H9 (cell line): Measurements from ENCODE around the gene SMYD1. TPM values are rescaled to one million over a fixed set of nuclear protein-coding genes. Genes with fewer than 3 reads are reported as not detected.

Experiments
- DNase-seq: peaks from one replicate; pipeline ENCODE4 v3.0.0-alpha.2; 2017
- H2AFZ ChIP-seq: one replicate; pipeline ENCODE4 v1.6.1; 2013; ENCODE audit warnings: mild to moderate bottlenecking, low read length, control low read depth, moderate library complexity
- H2AK5ac ChIP-seq: 2 replicates; pipeline ENCODE4 v1.6.1; 2013; ENCODE audit warnings: low read length, control low read depth, mixed read lengths; ENCODE audit not compliant: insufficient read length
- H2BK120ac ChIP-seq: one replicate; pipeline ENCODE4 v1.6.1; 2013; ENCODE audit warnings: low read depth, mild to moderate bottlenecking, low read length, control low read depth, inconsistent platforms; ENCODE audit not compliant: poor library complexity, severe bottlenecking
- H2BK12ac ChIP-seq: 2 replicates; pipeline ENCODE4 v1.6.1; 2013; ENCODE audit warnings: low read length, control low read depth, mixed read lengths, low read depth; ENCODE audit not compliant: insufficient read length
- H2BK15ac ChIP-seq: 2 replicates; pipeline ENCODE4 v1.6.1; 2013; ENCODE audit warnings: low read depth, low read length, control low read depth
- H2BK20ac ChIP-seq: one replicate; pipeline ENCODE4 v1.6.1; 2013; ENCODE audit warnings: low read depth, mild to moderate bottlenecking, low read length, control low read depth, inconsistent platforms; ENCODE audit not compliant: poor library complexity, severe bottlenecking
- H2BK5ac ChIP-seq: 2 replicates; pipeline ENCODE4 v1.6.1; 2013; ENCODE audit warnings: low read length, control low read depth, mixed read lengths; ENCODE audit not compliant: insufficient read length
- H3K14ac ChIP-seq: 2 replicates; pipeline ENCODE4 v1.6.1; 2013; ENCODE audit warnings: low read length, control low read depth; ENCODE audit not compliant: insufficient read depth
- H3K18ac ChIP-seq: 2 replicates; pipeline ENCODE4 v1.6.1; 2013; ENCODE audit warnings: low read depth, mild to moderate bottlenecking, mixed read lengths, low read length, control low read depth; ENCODE audit not compliant: insufficient read length
- H3K23ac ChIP-seq: 2 replicates; pipeline ENCODE4 v1.6.1; 2013; ENCODE audit warnings: low read length, control low read depth, mixed read lengths, low read depth; ENCODE audit not compliant: insufficient read length
- H3K23me2 ChIP-seq: 2 replicates; pipeline ENCODE4 v1.6.1; 2013; ENCODE audit warnings: low read depth, mild to moderate bottlenecking, mixed read lengths, low read length, control low read depth; ENCODE audit not compliant: insufficient read length, poor library complexity, severe bottlenecking
- H3K27ac ChIP-seq: 2 replicates; pipeline ENCODE4 v1.5.1; 2013; ENCODE audit warnings: low read length, control low read depth, mixed read lengths, low read depth; ENCODE audit not compliant: insufficient read length
- H3K27me3 ChIP-seq: 2 replicates; pipeline ENCODE4 v1.6.1; 2013; ENCODE audit warnings: low read length, control low read depth, inconsistent platforms; ENCODE audit not compliant: insufficient read depth
- H3K4ac ChIP-seq: 2 replicates; pipeline ENCODE4 v1.6.1; 2013; ENCODE audit warnings: low read depth, mild to moderate bottlenecking, control low read depth, inconsistent platforms, low read length, moderate library complexity
- H3K4me1 ChIP-seq: 2 replicates; pipeline ENCODE4 v1.6.1; 2013; ENCODE audit warnings: low read length, control low read depth, inconsistent platforms; ENCODE audit not compliant: insufficient read depth
- H3K4me2 ChIP-seq: 2 replicates; pipeline ENCODE4 v1.6.1; 2013; ENCODE audit warnings: low read length, control low read depth, mixed read lengths; ENCODE audit not compliant: insufficient read length, insufficient read depth
- H3K56ac ChIP-seq: 2 replicates; pipeline ENCODE4 v1.6.1; 2013; ENCODE audit warnings: low read depth, mild to moderate bottlenecking, mixed read lengths, low read length, control low read depth; ENCODE audit not compliant: insufficient read length
- H3K79me1 ChIP-seq: 2 replicates; pipeline ENCODE4 v1.6.1; 2013; ENCODE audit warnings: low read depth, mild to moderate bottlenecking, moderate library complexity, low read length, control low read depth, inconsistent platforms; ENCODE audit not compliant: insufficient read depth, poor library complexity, severe bottlenecking
- H3K79me2 ChIP-seq: 2 replicates; pipeline ENCODE4 v1.6.1; 2013; ENCODE audit warnings: low read length, control low read depth, inconsistent platforms; ENCODE audit not compliant: insufficient read depth
- H3K9ac ChIP-seq: 2 replicates; pipeline ENCODE4 v1.6.1; 2013; ENCODE audit warnings: low read length, control low read depth, mixed read lengths; ENCODE audit not compliant: insufficient read length; ENCODE audit errors: extremely low read depth
- H3K9me3 ChIP-seq: one replicate; pipeline ENCODE4 v1.6.1; 2013; ENCODE audit warnings: low read depth, low read length, inconsistent platforms; ENCODE audit not compliant: control insufficient read depth
- H3T11ph ChIP-seq: one replicate; pipeline ENCODE4 v1.6.1; 2013; ENCODE audit warnings: mild to moderate bottlenecking, low read length, control low read depth, inconsistent platforms
- H4K20me1 ChIP-seq: one replicate; pipeline ENCODE4 v1.6.1; 2013; ENCODE audit not compliant: control insufficient read depth, insufficient read length, insufficient read depth
- H4K5ac ChIP-seq: 2 replicates; pipeline ENCODE4 v1.6.1; 2013; ENCODE audit warnings: low read depth, mild to moderate bottlenecking, mixed read lengths, low read length, control low read depth; ENCODE audit not compliant: insufficient read length
- H4K8ac ChIP-seq: replicated peaks from 2 replicates; pipeline ENCODE4 v1.6.1; 2013; ENCODE audit warnings: low read length, control low read depth, mixed read lengths, low read depth; ENCODE audit not compliant: insufficient read length
- H4K91ac ChIP-seq: 2 replicates; pipeline ENCODE4 v1.6.1; 2013; ENCODE audit warnings: low read depth, mild to moderate bottlenecking, moderate library complexity, mixed read lengths, low read length, control low read depth; ENCODE audit not compliant: insufficient read length
- H3K27ac Mint-ChIP-seq, 3 experiments: 2 replicates in 2 of 3; 3 replicates in 1 of 3; pipeline ENCODE4 v1.8.0; 2020 to 2021; ENCODE audit warnings: mixed read lengths in 3 of 3, mild to moderate bottlenecking in 1 of 3, moderate library complexity in 1 of 3
- H3K27me3 Mint-ChIP-seq: 2 replicates; pipeline ENCODE4 v1.8.0; 2021; ENCODE audit warnings: low read depth, mild to moderate bottlenecking, moderate library complexity, mixed read lengths
- H3K36me3 Mint-ChIP-seq, 3 experiments: 2 replicates in 2 of 3; 3 replicates in 1 of 3; pipeline ENCODE4 v1.8.0; 2020 to 2021; ENCODE audit warnings: low read depth in 3 of 3, mixed read lengths in 3 of 3; ENCODE audit not compliant: insufficient read depth in 1 of 3
- H3K4me1 Mint-ChIP-seq, 2 experiments: 2 replicates each; pipeline ENCODE4 v1.8.0; 2020; ENCODE audit warnings: mixed read lengths in 2 of 2
- H3K4me3 Mint-ChIP-seq, 2 experiments: 2 replicates in 1 of 2; 3 replicates in 1 of 2; pipeline ENCODE4 v1.8.0; 2020 to 2021; ENCODE audit warnings: mild to moderate bottlenecking in 2 of 2, mixed read lengths in 2 of 2, moderate library complexity in 1 of 2
- H3K9me3 Mint-ChIP-seq, 2 experiments: 2 replicates in 1 of 2; 3 replicates in 1 of 2; pipeline ENCODE4 v1.8.0; 2020; ENCODE audit warnings: mild to moderate bottlenecking in 2 of 2, mixed read lengths in 2 of 2, moderate library complexity in 1 of 2
- CTCF ChIP-seq: fragments of 200-600 bp; sonication (generic); conservative IDR thresholded peaks from 3 replicates; pipeline ENCODE4 v1.8.0; 2021; ENCODE audit warnings: antibody characterized with exemption, mild to moderate bottlenecking
- WGBS: extraction: QIAGEN DNeasy Blood & Tissue Kit; methylation state at CpG from one replicate; pipeline ENCODE4 v1.1.7; 2013; ENCODE audit warnings: missing lambda C conversion rate, low lambda C conversion rate, mixed read lengths; ENCODE audit not compliant: insufficient read length; ENCODE audit errors: extremely low coverage; 5-methylcytosine and 5-hydroxymethylcytosine counted together
- total RNA-seq: library from RNA; stranded (reverse); gene quantifications from 2 replicates; pipeline ENCODE4 v1.2.1, GENCODE V29; 2021

Gene SMYD1
- total RNA-seq, 1 experiment from 2014 or later, result not detected

- Histone ChIP-seq H3K27ac (no peak overlapping the region), H4K5ac (no peak overlapping the region), H2AK5ac (no peak overlapping the region), H3K9me3 (no peaks in the 10 kb centered on the region), H3K4me1 (no peaks in the 10 kb centered on the region), H3K56ac (no peak overlapping the region), H4K91ac (no peak overlapping the region), H2BK5ac (no peak overlapping the region), H3T11ph (no peak overlapping the region), H4K8ac (no peak overlapping the region), H4K20me1 (no peaks in the 10 kb centered on the region), H3K27me3 (no peaks in the 10 kb centered on the region), H2BK120ac (no peak overlapping the region), H2AFZ (no peak overlapping the region), H3K79me1 (no peaks in the 10 kb centered on the region), H3K4me2 (no peak overlapping the region), H3K9ac (no peak overlapping the region), H3K23me2 (no peaks in the 10 kb centered on the region), H3K14ac (no peak overlapping the region), H3K23ac (no peak overlapping the region), H2BK20ac (no peak overlapping the region), H3K79me2 (no peaks in the 10 kb centered on the region), H2BK15ac (no peak overlapping the region), H2BK12ac (no peak overlapping the region), H3K18ac (no peak overlapping the region), H3K4ac (no peak overlapping the region)
- Mint-ChIP-seq H3K9me3 (no peaks in the 10 kb centered on the region), H3K27me3 (peaks cover 13% of the 10 kb centered on the region), H3K4me1 (peaks cover 2 to 4% of the 10 kb centered on the region in 2 experiments; a peak in 2 of 4 replicates), H3K27ac (no peak overlapping the region; a peak in 1 of 7 replicates), H3K4me3 (no peak overlapping the region), H3K36me3 (no peaks in the 10 kb centered on the region)
- TF ChIP-seq CTCF, result no peak
- WGBS, result no CpG with 5 or more reads among the region's 3 CpGs
- DNase-seq, result no peak
Measured at GRCh38 chr2:88126772-88127637, 59.4 kb downstream of the SMYD1 start.
